Keratinocyte (primary cell): ENCODE measurements around the gene ORM2.

ENCODE experiments used
- CTCF ChIP-seq, 3 experiments: IDR thresholded peaks in 1 of 3; conservative IDR thresholded peaks in 1 of 3; optimal IDR thresholded peaks in 1 of 3; 2 replicates in 2 of 3; 3 replicates in 1 of 3; pipeline versions ENCODE3 to v1.5.1; 2011; ENCODE audit warnings: low read length in 3 of 3, mild to moderate bottlenecking in 3 of 3, moderate library complexity in 2 of 3, control low read depth in 1 of 3, inconsistent platforms in 1 of 3; ENCODE audit not compliant: insufficient read depth in 2 of 3; ENCODE audit errors: extremely low read depth in 1 of 3
- EZH2 ChIP-seq: IDR thresholded peaks from one replicate; pipeline ENCODE4 v1.6.1; 2012; ENCODE audit warnings: inconsistent platforms, mild to moderate bottlenecking, low read length, moderate library complexity

DNA sequence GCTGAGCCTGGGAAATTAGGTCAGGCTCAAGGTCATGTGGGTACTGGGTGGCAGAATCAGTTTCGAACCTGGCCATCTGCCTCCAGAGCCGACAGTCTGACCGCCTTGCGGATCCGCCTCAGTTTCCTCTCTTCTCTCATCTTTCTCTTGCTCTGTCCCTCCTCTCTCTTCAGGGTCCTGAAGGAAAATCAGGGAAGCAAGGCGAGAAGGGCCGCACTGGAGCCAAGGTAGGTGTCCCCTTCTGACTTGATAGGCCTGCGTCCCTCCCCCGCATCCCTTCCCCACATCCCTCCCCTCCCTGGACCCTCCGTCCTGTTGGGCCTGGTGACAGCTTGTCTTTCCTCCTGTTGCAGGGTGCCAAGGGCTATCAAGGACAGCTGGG is 47.6 kb upstream of the ORM2 start:
- no peak for TF ChIP-seq CTCF (optimal IDR thresholded peaks at IDR 0.05 in 1 of 3, IDR thresholded peaks at IDR 0.05 in 1 of 3, conservative IDR thresholded peaks at IDR 0.05 in 1 of 3; ENCODE audit: extremely low read depth in 1 of 3, insufficient read depth in 2 of 3, low read length in 3 of 3)
- no peak for TF ChIP-seq EZH2
